WTC11 (cell line): ENCODE measurements around the gene OPRL1. TPM values are rescaled to one million over a fixed set of nuclear protein-coding genes. Genes with fewer than 3 reads are reported as not detected.

ENCODE experiments used
- ATAC-seq: fragments of 200-7000 bp; cut with Tn5 transposase; 2 replicates; pipeline ENCODE4 v1.10.0; 2021; ENCODE audit warnings: mild to moderate bottlenecking, moderate library complexity
- CTCF ChIA-PET: fragments of 300-600 bp; sonication (Branson Sonifier 250); formaldehyde crosslinking; loops from one replicate; lab custom pipeline; 2021; ENCODE audit warnings: antibody characterized with exemption; lab: Charles Lee
- POLR2A ChIA-PET: fragments of 350-600 bp; sonication (Branson Sonifier 250); formaldehyde crosslinking; loops from one replicate; lab custom pipeline; 2021; ENCODE audit warnings: antibody characterized with exemption; lab: Charles Lee
- DNase-seq: peaks from one replicate; pipeline ENCODE4 v3.0.0; 2021; ENCODE audit warnings: low spot score
- H3K27ac Mint-ChIP-seq: 2 replicates; pipeline ENCODE4 v1.8.0; 2021; ENCODE audit warnings: mixed read lengths
- H3K27me3 Mint-ChIP-seq: 2 replicates; pipeline ENCODE4 v1.8.0; 2021; ENCODE audit warnings: low read depth, mild to moderate bottlenecking, moderate library complexity, mixed read lengths
- H3K36me3 Mint-ChIP-seq: 2 replicates; pipeline ENCODE4 v1.8.0; 2021; ENCODE audit warnings: mixed read lengths
- H3K4me1 Mint-ChIP-seq: 2 replicates; pipeline ENCODE4 v1.8.0; 2022; ENCODE audit warnings: mixed read lengths
- H3K4me3 Mint-ChIP-seq: 2 replicates; pipeline ENCODE4 v1.8.0; 2021; ENCODE audit warnings: mild to moderate bottlenecking, moderate library complexity, mixed read lengths
- H3K9me3 Mint-ChIP-seq: 2 replicates; pipeline ENCODE4 v1.8.0; 2021; ENCODE audit warnings: mixed read lengths
- ATF1 ChIP-seq: sonication (generic); formaldehyde crosslinking; IDR thresholded peaks from 2 replicates; pipeline ENCODE4 v1.8.1; 2023; ENCODE audit warnings: mild to moderate bottlenecking, moderate library complexity, missing genetic modification reagents
- ESRRA ChIP-seq: sonication (generic); formaldehyde crosslinking; IDR thresholded peaks from 2 replicates; pipeline ENCODE4 v1.8.1; 2022; ENCODE audit warnings: mild to moderate bottlenecking, missing genetic modification reagents, borderline replicate concordance
- ETV6 ChIP-seq: sonication (generic); formaldehyde crosslinking; IDR thresholded peaks from 2 replicates; pipeline ENCODE4 v1.8.1; 2022; ENCODE audit warnings: mild to moderate bottlenecking, missing genetic modification reagents
- GABPB1 ChIP-seq: sonication (generic); formaldehyde crosslinking; IDR thresholded peaks from 2 replicates; pipeline ENCODE4 v1.8.1; 2023; ENCODE audit warnings: mild to moderate bottlenecking, missing genetic modification reagents
- NFE2L1 ChIP-seq: sonication (generic); formaldehyde crosslinking; IDR thresholded peaks from 2 replicates; pipeline ENCODE4 v1.8.1; 2023; ENCODE audit warnings: missing genetic modification reagents
- NR2C2 ChIP-seq: sonication (generic); formaldehyde crosslinking; IDR thresholded peaks from 2 replicates; pipeline ENCODE4 v1.8.0; 2022; ENCODE audit warnings: mild to moderate bottlenecking, missing genetic modification reagents
- PRRX2 ChIP-seq: fragments of 250-450 bp; sonication (Bioruptor Pico); IDR thresholded peaks from 2 replicates; pipeline ENCODE4 v1.8.0; 2021; ENCODE audit warnings: mild to moderate bottlenecking
- RELA ChIP-seq: sonication (generic); formaldehyde crosslinking; IDR thresholded peaks from 2 replicates; pipeline ENCODE4 v1.8.1; 2022; ENCODE audit warnings: missing genetic modification reagents, mild to moderate bottlenecking, borderline replicate concordance
- RORB ChIP-seq: fragments of 250-450 bp; sonication (Bioruptor Pico); IDR thresholded peaks from 2 replicates; pipeline ENCODE4 v1.9.0; 2021; ENCODE audit warnings: mild to moderate bottlenecking
- SMAD3 ChIP-seq: sonication (generic); formaldehyde crosslinking; IDR thresholded peaks from 2 replicates; pipeline ENCODE4 v1.8.0; 2022; ENCODE audit warnings: missing genetic modification reagents, mild to moderate bottlenecking, borderline replicate concordance
- SOX15 ChIP-seq: fragments of 250-450 bp; sonication (Bioruptor Pico); IDR thresholded peaks from 2 replicates; pipeline ENCODE4 v1.9.0; 2021; ENCODE audit warnings: mild to moderate bottlenecking
- total RNA-seq: library from RNA; stranded (reverse); gene quantifications from 3 replicates; pipeline ENCODE4 v1.2.3, GENCODE V29; 2021
- TF ChIP-seq, protein P1 (sequence below): sonication (generic); formaldehyde crosslinking; IDR thresholded peaks from 2 replicates; pipeline ENCODE4 v1.8.1; 2023; ENCODE audit warnings: mild to moderate bottlenecking, missing genetic modification reagents
- TF ChIP-seq, protein P2 (sequence below): sonication (generic); formaldehyde crosslinking; IDR thresholded peaks from 2 replicates; pipeline ENCODE4 v1.8.1; 2022; ENCODE audit warnings: low read depth, missing genetic modification reagents, borderline replicate concordance
- TF ChIP-seq, protein P3 (sequence below): sonication (generic); formaldehyde crosslinking; conservative IDR thresholded peaks from 2 replicates; pipeline ENCODE4 v1.8.1; 2022; ENCODE audit warnings: mild to moderate bottlenecking, missing genetic modification reagents
- TF ChIP-seq, protein P4 (sequence below): fragments of 250-450 bp; sonication (Bioruptor Pico); conservative IDR thresholded peaks from 2 replicates; pipeline ENCODE4 v1.9.0; 2021; ENCODE audit warnings: mild to moderate bottlenecking

Gene OPRL1
- total RNA-seq, 1 experiment from 2014 or later, result 2.0 TPM

DNA sequence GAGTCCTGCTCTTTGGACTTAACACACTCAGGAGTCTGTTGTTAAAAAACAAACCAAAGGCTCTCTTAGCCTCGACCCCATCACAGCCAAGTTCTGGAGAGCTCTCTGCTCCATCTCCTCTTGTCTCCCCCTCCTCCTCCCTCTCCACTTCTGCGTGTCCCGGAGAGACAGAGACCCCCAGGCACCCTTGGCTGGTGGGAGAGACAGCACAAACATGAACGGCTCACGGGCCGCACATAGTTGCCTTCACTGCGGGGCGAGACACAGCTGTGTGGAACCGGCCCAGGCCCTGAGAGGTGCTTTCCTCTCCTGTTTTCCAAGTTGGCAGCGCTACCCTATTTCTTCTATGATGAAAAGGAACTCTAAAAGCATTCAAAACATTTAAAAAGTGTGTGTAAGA, 61.1 kb downstream of the OPRL1 start:
- ATAC-seq (no peak), DNase-seq (peak; percentile 6)
- peaks cover 24% of the 10 kb centered on the region for H3K9me3 Mint-ChIP-seq
- CTCF ChIA-PET, result interaction anchor here (0.9 to 1.3 kb wide), 3 partner anchors 9 to 160 kb away, joined by 3 to 4 read pairs (median 3); no protein-coding TSS in a partner anchor
- H3K4me1 Mint-ChIP-seq, result 0 out of 2 replicates have a peak, but pooled peaks cover 5% of the 10 kb centered on the region
- H3K27me3 Mint-ChIP-seq, result no peaks in the 10 kb centered on the region; the same call in 1 of the 2 replicates
- H3K36me3 Mint-ChIP-seq, result peaks cover 21% of the 10 kb centered on the region
- no peak overlapping the region for H3K27ac Mint-ChIP-seq
- POLR2A ChIA-PET, result no interaction called here
- H3K4me3 Mint-ChIP-seq, result no peak overlapping the region
- TF ChIP-seq, protein P1, sequence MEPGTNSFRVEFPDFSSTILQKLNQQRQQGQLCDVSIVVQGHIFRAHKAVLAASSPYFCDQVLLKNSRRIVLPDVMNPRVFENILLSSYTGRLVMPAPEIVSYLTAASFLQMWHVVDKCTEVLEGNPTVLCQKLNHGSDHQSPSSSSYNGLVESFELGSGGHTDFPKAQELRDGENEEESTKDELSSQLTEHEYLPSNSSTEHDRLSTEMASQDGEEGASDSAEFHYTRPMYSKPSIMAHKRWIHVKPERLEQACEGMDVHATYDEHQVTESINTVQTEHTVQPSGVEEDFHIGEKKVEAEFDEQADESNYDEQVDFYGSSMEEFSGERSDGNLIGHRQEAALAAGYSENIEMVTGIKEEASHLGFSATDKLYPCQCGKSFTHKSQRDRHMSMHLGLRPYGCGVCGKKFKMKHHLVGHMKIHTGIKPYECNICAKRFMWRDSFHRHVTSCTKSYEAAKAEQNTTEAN, result no peak
- TF ChIP-seq NR2C2 (no peak), ETV6 (no peak)
- TF ChIP-seq, protein P2, sequence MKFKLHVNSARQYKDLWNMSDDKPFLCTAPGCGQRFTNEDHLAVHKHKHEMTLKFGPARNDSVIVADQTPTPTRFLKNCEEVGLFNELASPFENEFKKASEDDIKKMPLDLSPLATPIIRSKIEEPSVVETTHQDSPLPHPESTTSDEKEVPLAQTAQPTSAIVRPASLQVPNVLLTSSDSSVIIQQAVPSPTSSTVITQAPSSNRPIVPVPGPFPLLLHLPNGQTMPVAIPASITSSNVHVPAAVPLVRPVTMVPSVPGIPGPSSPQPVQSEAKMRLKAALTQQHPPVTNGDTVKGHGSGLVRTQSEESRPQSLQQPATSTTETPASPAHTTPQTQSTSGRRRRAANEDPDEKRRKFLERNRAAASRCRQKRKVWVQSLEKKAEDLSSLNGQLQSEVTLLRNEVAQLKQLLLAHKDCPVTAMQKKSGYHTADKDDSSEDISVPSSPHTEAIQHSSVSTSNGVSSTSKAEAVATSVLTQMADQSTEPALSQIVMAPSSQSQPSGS, result no peak
- TF ChIP-seq, protein P3, sequence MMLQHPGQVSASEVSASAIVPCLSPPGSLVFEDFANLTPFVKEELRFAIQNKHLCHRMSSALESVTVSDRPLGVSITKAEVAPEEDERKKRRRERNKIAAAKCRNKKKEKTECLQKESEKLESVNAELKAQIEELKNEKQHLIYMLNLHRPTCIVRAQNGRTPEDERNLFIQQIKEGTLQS (CRISPR knock-in tag), result no peak

DNA sequence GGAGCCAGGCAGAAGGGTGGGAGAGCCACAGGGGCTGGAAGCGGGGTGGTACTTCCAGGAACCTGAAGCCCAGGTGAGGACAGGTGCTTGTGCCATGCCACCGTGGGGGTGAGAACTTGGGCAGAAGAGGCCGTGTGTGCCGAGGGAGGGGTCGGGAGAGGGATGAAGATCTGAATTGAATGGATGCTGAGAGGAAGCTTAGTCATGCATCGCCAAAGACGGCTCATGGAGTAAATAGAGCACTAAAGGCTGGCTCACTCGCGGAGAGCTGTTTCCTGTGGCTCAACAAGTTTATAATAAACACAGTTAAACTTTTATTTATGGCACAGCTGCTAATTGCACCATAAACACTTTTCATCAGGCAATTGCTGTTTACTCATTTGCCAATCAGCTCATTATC, 62.7 kb downstream of the OPRL1 start:
- ChIA-PET CTCF (interaction anchor here (0.7 to 1.3 kb wide), 4 partner anchors 15 to 261 kb away, joined by 3 to 4 read pairs (median 4); no protein-coding TSS in a partner anchor), POLR2A (no interaction called here)
- H3K9me3 Mint-ChIP-seq, result peaks cover 25% of the 10 kb centered on the region
- DNase-seq (peak; percentile 6), ATAC-seq (no peak)
- H3K27ac Mint-ChIP-seq, result no peak overlapping the region
- peaks cover 21% of the 10 kb centered on the region for H3K36me3 Mint-ChIP-seq
- no peak for TF ChIP-seq SMAD3 (CRISPR knock-in tag)
- no peak for TF ChIP-seq ATF1
- no peak for TF ChIP-seq ESRRA (CRISPR knock-in tag)
- no peak for TF ChIP-seq RELA (CRISPR knock-in tag)
- TF ChIP-seq, all 79 proteins: peak for 0
- Mint-ChIP-seq H3K4me1 (0 out of 2 replicates have a peak, but pooled peaks cover 5% of the 10 kb centered on the region), H3K27me3 (no peaks in the 10 kb centered on the region; the same call in 1 of the 2 replicates), H3K4me3 (no peak overlapping the region)

- POLR2A ChIA-PET, result no interaction called here
- H3K4me3 Mint-ChIP-seq, result no peak overlapping the region
- TF ChIP-seq SOX15 (CRISPR knock-in tag), result no peak
- TF ChIP-seq, protein P1, result no peak
- TF ChIP-seq, protein P4, sequence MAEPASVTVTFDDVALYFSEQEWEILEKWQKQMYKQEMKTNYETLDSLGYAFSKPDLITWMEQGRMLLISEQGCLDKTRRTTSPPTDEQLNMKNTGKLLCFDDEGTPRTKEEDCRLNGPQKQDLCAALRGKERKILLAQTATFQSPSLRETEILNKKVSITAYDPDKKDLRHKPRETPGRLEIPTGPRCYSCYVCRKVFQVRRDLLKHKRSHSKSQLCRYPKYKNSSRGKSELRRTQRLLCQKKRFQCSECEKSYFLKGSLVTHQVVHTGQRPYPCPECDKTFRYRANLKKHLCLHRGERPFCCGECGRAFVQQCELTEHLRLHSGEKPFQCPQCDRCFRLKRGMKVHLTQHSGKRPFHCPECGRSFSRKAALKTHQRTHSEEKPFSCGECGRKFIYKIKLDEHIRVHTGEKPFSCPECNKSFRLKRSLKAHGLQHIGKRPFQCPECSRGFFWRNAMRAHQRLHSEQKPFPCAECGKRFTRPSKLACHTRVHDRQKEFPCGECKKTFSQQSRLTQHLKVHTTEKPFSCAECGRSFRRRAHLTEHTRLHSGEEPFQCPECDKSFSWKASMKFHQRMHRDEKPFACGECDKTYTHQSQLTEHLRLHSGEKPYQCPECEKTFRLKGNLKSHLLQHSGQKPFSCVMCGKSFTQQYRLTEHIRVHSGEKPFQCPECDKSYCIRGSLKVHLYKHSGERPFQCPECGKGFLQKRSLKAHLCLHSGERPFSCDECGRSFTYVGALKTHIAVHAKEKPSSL (CRISPR knock-in tag), result no peak
- no peak for TF ChIP-seq GABPB1 (CRISPR knock-in tag)
- no peak for TF ChIP-seq RORB (CRISPR knock-in tag)
- no peak for TF ChIP-seq PRRX2 (CRISPR knock-in tag)
- no peak for TF ChIP-seq NFE2L1 (CRISPR knock-in tag)
- TF ChIP-seq, all 79 proteins: peak for 0
- H3K9me3 Mint-ChIP-seq, result peaks cover 25% of the 10 kb centered on the region
- CTCF ChIA-PET, result interaction anchor here (0.5 to 1.3 kb wide), 4 partner anchors 14 to 105 kb away, joined by 3 to 4 read pairs (median 4); no protein-coding TSS in a partner anchor
- H3K36me3 Mint-ChIP-seq, result peaks cover 21% of the 10 kb centered on the region
- peak; percentile 6 for DNase-seq
- H3K27me3 Mint-ChIP-seq, result no peaks in the 10 kb centered on the region; the same call in 1 of the 2 replicates
- no peak for ATAC-seq
- 0 out of 2 replicates have a peak overlapping the region, but pooled peaks have one; percentile 53 for H3K27ac Mint-ChIP-seq
- 0 out of 2 replicates have a peak, but pooled peaks cover 5% of the 10 kb centered on the region for H3K4me1 Mint-ChIP-seq
Observed at GRCh38 chr20:64143018-64143801, 63.3 kb downstream of the OPRL1 start.
